ENCODE measurements around the gene RNF213. TPM values are rescaled to one million over a fixed set of nuclear protein-coding genes. Genes with fewer than 3 reads are reported as not detected.
A peak's percentile ranks its signal among the peaks of the same experiment; 100 is the strongest.

RNF213 gene
- total RNA-seq, result 29.6 and 31.9 TPM in 2 replicates
- long read RNA-seq, partial matches to known transcripts, result 6 of 9 reads
- long read RNA-seq, other reads (novel, unspliced or antisense), result 3 of 9 reads

DNA sequence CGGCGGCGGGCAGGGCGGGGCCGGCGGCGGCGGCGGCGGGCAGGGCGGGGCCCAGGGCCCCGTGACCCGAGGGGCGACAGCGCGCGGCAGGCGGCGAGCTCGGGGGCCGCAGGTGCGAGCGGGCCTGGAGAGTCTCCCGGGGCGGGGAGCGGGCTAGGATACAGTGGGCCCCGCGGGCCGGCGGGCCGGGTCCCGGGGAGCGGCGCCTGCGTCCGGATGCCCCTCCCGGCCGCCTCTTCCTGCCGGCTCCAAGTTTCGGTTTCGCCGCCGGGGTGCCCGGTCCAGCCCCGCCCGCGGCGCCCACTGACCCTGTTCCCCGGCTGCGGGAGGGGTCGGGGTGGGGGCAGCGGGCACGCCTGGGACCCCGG is at the start of gene RNF213:
Gene RNF213 (plus strand): TSS at position 62 of the 368 bp plus-strand sequence. CDS start 2,830 bp downstream, outside the sequence.
- TF ChIP-seq, protein P1, sequence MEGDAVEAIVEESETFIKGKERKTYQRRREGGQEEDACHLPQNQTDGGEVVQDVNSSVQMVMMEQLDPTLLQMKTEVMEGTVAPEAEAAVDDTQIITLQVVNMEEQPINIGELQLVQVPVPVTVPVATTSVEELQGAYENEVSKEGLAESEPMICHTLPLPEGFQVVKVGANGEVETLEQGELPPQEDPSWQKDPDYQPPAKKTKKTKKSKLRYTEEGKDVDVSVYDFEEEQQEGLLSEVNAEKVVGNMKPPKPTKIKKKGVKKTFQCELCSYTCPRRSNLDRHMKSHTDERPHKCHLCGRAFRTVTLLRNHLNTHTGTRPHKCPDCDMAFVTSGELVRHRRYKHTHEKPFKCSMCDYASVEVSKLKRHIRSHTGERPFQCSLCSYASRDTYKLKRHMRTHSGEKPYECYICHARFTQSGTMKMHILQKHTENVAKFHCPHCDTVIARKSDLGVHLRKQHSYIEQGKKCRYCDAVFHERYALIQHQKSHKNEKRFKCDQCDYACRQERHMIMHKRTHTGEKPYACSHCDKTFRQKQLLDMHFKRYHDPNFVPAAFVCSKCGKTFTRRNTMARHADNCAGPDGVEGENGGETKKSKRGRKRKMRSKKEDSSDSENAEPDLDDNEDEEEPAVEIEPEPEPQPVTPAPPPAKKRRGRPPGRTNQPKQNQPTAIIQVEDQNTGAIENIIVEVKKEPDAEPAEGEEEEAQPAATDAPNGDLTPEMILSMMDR (conservative IDR thresholded peaks at IDR 0.05), result no peak
- Mint-ChIP-seq H3K4me1 (peaks cover 32% of the 10 kb centered on the region), H3K27me3 (ENCODE audit: low read depth) (peaks cover 8% of the 10 kb centered on the region), H3K4me3 (peak within 1 kb of the TSS; percentile 93), H3K27ac (ENCODE audit: unreplicated experiment) (peak within 1 kb of the TSS; percentile 94), H3K36me3 (ENCODE audit: low read depth) (peaks cover 2% of the 10 kb centered on the region), H3K9me3 (no peaks in the 10 kb centered on the region)
- DNase-seq (ENCODE audit: low read depth, low spot score), result peak; percentile 40

DNA sequence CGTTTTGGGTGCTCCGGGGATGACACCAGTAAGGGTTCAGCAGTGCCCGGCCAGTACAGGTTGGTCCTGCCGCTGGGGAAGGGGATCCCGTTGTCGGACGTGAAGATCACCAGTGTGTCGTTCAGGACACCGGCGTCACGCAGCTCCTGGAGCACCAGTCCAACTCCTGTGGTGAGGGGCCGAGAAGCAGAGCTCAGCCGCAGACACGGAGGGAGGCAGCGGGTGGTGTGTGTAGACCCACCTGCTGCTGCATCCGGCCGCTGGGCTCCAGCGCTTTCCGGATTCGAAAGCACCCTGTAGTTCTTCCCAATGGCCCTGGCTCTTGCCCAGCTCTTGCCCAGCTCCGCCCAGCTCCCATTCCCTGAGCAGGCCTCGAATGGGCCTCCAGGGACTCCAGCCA is 48.5 kb upstream of the RNF213 start:
- Mint-ChIP-seq H3K36me3 (ENCODE audit: low read depth) (peaks cover 5% of the 10 kb centered on the region), H3K27me3 (ENCODE audit: low read depth) (no peaks in the 10 kb centered on the region), H3K27ac (ENCODE audit: unreplicated experiment) (no peak overlapping the region), H3K4me3 (no peak overlapping the region), H3K9me3 (no peaks in the 10 kb centered on the region), H3K4me1 (peaks cover 10% of the 10 kb centered on the region)
- TF ChIP-seq, protein P1 (conservative IDR thresholded peaks at IDR 0.05), result no peak
- DNase-seq (ENCODE audit: low read depth, low spot score), result no peak

DNA sequence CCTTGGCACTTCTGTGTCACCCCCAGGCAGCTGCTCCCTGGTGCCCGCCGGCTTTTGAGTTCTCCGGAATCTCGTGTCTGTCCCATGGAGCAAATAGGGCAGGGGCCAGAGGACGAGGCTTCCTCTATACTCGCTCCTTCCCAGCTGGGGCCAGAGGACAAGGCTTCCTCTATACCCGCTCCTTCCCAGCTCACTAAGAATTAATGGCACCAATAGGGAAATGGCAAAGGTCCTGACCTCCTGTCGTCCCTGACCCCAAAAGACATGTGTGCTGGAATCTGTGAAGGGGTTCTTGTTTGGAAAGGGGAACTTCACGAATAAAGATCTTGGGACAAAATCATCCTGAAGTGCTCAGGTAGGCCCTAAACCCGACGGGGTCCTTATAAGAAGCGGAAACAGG is 48.1 kb upstream of the RNF213 start:
- TF ChIP-seq, protein P1 (conservative IDR thresholded peaks at IDR 0.05), result no peak
- Mint-ChIP-seq H3K27me3 (ENCODE audit: low read depth) (no peaks in the 10 kb centered on the region), H3K9me3 (no peaks in the 10 kb centered on the region), H3K4me3 (peak overlapping the region; percentile 69), H3K36me3 (ENCODE audit: low read depth) (peaks cover 5% of the 10 kb centered on the region), H3K27ac (ENCODE audit: unreplicated experiment) (no peak overlapping the region), H3K4me1 (peaks cover 12% of the 10 kb centered on the region)
- DNase-seq (ENCODE audit: low read depth, low spot score), result peak; percentile 26

DNA sequence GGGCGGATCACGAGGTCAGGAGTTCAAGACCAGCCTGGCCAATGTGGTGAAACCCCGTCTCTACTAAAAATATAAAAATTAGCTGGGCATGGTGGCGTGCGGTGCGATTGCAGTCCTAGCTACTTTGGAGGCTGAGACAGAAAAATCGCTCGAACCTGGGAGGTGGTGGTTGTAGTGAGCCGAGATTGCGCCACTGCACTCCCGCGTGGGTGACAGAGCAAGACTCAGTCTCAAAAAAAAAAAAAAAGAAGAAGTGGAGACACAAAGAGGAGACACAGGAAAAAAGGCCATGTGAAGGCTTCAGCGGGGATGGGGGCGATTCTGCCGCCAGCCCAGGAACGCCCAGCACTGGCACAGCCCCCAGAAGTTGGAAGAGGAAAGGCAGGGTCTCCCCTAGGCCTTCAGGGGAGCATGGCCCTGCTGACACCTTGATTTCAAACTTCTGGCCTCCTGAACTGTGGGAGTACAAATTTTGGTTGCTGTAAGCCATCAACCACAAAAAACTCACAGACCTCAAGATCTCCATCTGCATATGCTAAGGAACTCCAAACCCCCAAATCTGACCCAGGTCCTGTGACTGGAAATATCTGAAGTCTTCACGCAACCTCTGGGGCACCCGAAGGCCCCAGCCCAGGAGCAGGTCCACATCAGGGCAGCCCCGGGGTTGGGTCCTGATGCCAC is 47.5 kb upstream of the RNF213 start:
- TF ChIP-seq, protein P1 (conservative IDR thresholded peaks at IDR 0.05), result no peak
- no peak for DNase-seq (ENCODE audit: low read depth, low spot score)
- no peaks in the 10 kb centered on the region for H3K9me3 Mint-ChIP-seq
- no peak overlapping the region for H3K27ac Mint-ChIP-seq (ENCODE audit: unreplicated experiment)
- H3K36me3 Mint-ChIP-seq (ENCODE audit: low read depth), result peaks cover 7% of the 10 kb centered on the region
- peaks cover 14% of the 10 kb centered on the region for H3K4me1 Mint-ChIP-seq
- H3K27me3 Mint-ChIP-seq (ENCODE audit: low read depth), result no peaks in the 10 kb centered on the region
- H3K4me3 Mint-ChIP-seq, result peak overlapping the region; percentile 69

DNA sequence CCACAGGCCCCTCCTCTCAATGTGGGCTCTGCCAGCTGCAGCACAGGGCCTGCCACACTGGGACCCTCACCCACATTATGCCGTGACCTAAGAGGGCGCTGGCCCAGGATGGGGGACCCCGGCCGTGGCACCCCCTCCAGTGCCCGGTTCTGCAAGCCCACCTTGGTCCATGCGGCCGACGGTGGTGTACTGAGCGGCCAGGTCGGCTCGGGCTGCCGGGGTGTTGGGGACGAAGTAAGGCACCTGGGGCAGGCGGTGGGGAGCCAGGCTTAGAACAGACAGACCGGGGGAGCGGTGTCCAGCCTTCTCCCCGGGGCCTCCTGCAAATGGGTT is 47.0 kb upstream of the RNF213 start:
- H3K4me3 Mint-ChIP-seq, result no peak overlapping the region
- no peak for DNase-seq (ENCODE audit: low read depth, low spot score)
- H3K27ac Mint-ChIP-seq (ENCODE audit: unreplicated experiment), result no peak overlapping the region
- no peaks in the 10 kb centered on the region for H3K27me3 Mint-ChIP-seq (ENCODE audit: low read depth)
- H3K4me1 Mint-ChIP-seq, result peaks cover 14% of the 10 kb centered on the region
- peaks cover 7% of the 10 kb centered on the region for H3K36me3 Mint-ChIP-seq (ENCODE audit: low read depth)
- no peaks in the 10 kb centered on the region for H3K9me3 Mint-ChIP-seq
- TF ChIP-seq, protein P1 (conservative IDR thresholded peaks at IDR 0.05), result no peak

Measured in neural crest cell (in vitro differentiated cells).